Activated CD4-positive, alpha-beta T cell treated with anti-CD3 and anti-CD28 coated beads for 1 hour (primary cell): ENCODE measurements around the gene C1QTNF3.
"Not testable (repeated sequence)": the region's sequence is repeated elsewhere in the genome, so short reads cannot be mapped to it uniquely, and the experiment has no call there.

Experiments used
- DNase-seq: peaks from one replicate; pipeline ENCODE4 v3.0.0-alpha.2; 2020

The C1QTNF3 gene

GRCh38 chr5:34047774-34048572 is 5.0 kb upstream of the C1QTNF3 start:
- no peak for DNase-seq

GRCh38 chr5:34047143-34047542 is 4.1 kb upstream of the C1QTNF3 start:
- no peak for DNase-seq

GRCh38 chr5:34045996-34046395 is 3.0 kb upstream of the C1QTNF3 start:
- DNase-seq = no peak

GRCh38 chr5:34045023-34045422 is 2.0 kb upstream of the C1QTNF3 start:
- DNase-seq = no peak

- no peak for DNase-seq
Observed at GRCh38 chr5:34042321-34042720, 692 bp downstream of the C1QTNF3 start.

- no peak for DNase-seq
Observed at GRCh38 chr5:34041247-34041972, 1.6 kb downstream of the C1QTNF3 start.

- no peak for DNase-seq
Observed at GRCh38 chr5:34040472-34040871, 2.5 kb downstream of the C1QTNF3 start.

- no peak for DNase-seq
Observed at GRCh38 chr5:34039398-34040157, 3.4 kb downstream of the C1QTNF3 start.

- DNase-seq = no peak
Observed at GRCh38 chr5:34038838-34039237, 4.2 kb downstream of the C1QTNF3 start.

GRCh38 chr5:34038390-34038789 is 4.6 kb downstream of the C1QTNF3 start:
- DNase-seq = no peak

- no peak for DNase-seq
Observed at GRCh38 chr5:34037726-34038125, 5.3 kb downstream of the C1QTNF3 start.

- DNase-seq = no peak
Observed at GRCh38 chr5:34035756-34036155, 7.3 kb downstream of the C1QTNF3 start.

GRCh38 chr5:34034534-34035327 is 8.3 kb downstream of the C1QTNF3 start:
- DNase-seq = no peak

- no peak for DNase-seq
Observed at GRCh38 chr5:34031966-34032365, 11.0 kb downstream of the C1QTNF3 start.

- no peak for DNase-seq
Observed at GRCh38 chr5:34031117-34031516, 11.9 kb downstream of the C1QTNF3 start.

- not testable (repeated sequence) for DNase-seq
Observed at GRCh38 chr5:34030585-34030984, 12.4 kb downstream of the C1QTNF3 start.

GRCh38 chr5:34030048-34030447 is 13.0 kb downstream of the C1QTNF3 start:
- DNase-seq = no peak

- DNase-seq = no peak
Observed at GRCh38 chr5:34028349-34028748, 14.7 kb downstream of the C1QTNF3 start.

GRCh38 chr5:34026089-34026761 is 16.8 kb downstream of the C1QTNF3 start:
- no peak for DNase-seq

GRCh38 chr5:34022121-34022705 is 20.8 kb downstream of the C1QTNF3 start:
- no peak for DNase-seq

- DNase-seq = no peak
Observed at GRCh38 chr5:34021334-34021733, 21.7 kb downstream of the C1QTNF3 start.

- no peak for DNase-seq
Observed at GRCh38 chr5:34020726-34021125, 22.3 kb downstream of the C1QTNF3 start.
